Panc1 (cell line): ENCODE results near the gene FAM76A. TPM values are rescaled to one million over a fixed set of nuclear protein-coding genes. Genes with fewer than 3 reads are reported as not detected.

Experiments
- ATAC-seq: fragments of 200-7000 bp; cut with Tn5 transposase; 2 replicates; pipeline ENCODE4 v1.9.1; 2020; ENCODE audit warnings: mild to moderate bottlenecking, moderate library complexity
- BruUV-seq: library from RNA; stranded (reverse); fragments of 400-500 nt; replicated peaks from 2 replicates; lab custom pipeline; 2021; lab: Mats Ljungman, UMichigan
- CTCF ChIA-PET: fragments of 300-600 bp; sonication (Branson Sonifier 250); formaldehyde crosslinking; loops from one replicate; lab custom pipeline; 2022; ENCODE audit warnings: antibody characterized with exemption; lab: Charles Lee
- POLR2A ChIA-PET: fragments of 300-600 bp; sonication (Branson Sonifier 250); formaldehyde crosslinking; loops from one replicate; lab custom pipeline; 2022; ENCODE audit warnings: antibody characterized with exemption; lab: Charles Lee
- DNase-seq: peaks from one replicate; pipeline ENCODE4 v3.0.0-alpha.2; 2010; ENCODE audit warnings: low read depth, low spot score
- H3K27ac ChIP-seq: 2 replicates; pipeline ENCODE4 v1.5.1; 2011; ENCODE audit warnings: mild to moderate bottlenecking, low read length, inconsistent platforms
- H3K27me3 ChIP-seq: fragments of 200-500 bp; sonication (Bioruptor generic); 2 replicates; pipeline ENCODE4 v1.6.0; 2014; ENCODE audit warnings: low read length, inconsistent platforms; ENCODE audit not compliant: control insufficient read depth, insufficient read depth
- H3K36me3 ChIP-seq: fragments of 200-500 bp; sonication (Bioruptor generic); 2 replicates; pipeline ENCODE4 v1.5.1; 2014; ENCODE audit warnings: inconsistent platforms, mild to moderate bottlenecking, low read length, moderate library complexity; ENCODE audit not compliant: control insufficient read depth, insufficient read depth
- H3K4me1 ChIP-seq: 2 replicates; pipeline ENCODE4 v1.5.1; 2011; ENCODE audit warnings: inconsistent platforms, mild to moderate bottlenecking, low read length, moderate library complexity; ENCODE audit not compliant: control insufficient read depth, insufficient read depth
- H3K4me3 ChIP-seq, 2 experiments: 2 replicates each; pipeline ENCODE4 v1.5.1; 2011 to 2012; ENCODE audit warnings: low read depth in 2 of 2, low read length in 2 of 2, mild to moderate bottlenecking in 2 of 2, inconsistent platforms in 1 of 2, moderate library complexity in 1 of 2
- H3K9me3 ChIP-seq: fragments of 200-500 bp; sonication (Bioruptor generic); 2 replicates; pipeline ENCODE4 v1.5.1; 2014; ENCODE audit warnings: low read depth, mild to moderate bottlenecking, inconsistent platforms, low read length, moderate library complexity; ENCODE audit not compliant: control insufficient read depth, insufficient read depth
- POLR2AphosphoS5 ChIP-seq: IDR thresholded peaks from 2 replicates; pipeline ENCODE4 v1.6.1; 2012; ENCODE audit warnings: mild to moderate bottlenecking, low read depth, low read length, moderate library complexity
- SIN3A ChIP-seq: IDR thresholded peaks from 2 replicates; pipeline ENCODE4 v1.6.1; 2012; ENCODE audit warnings: low read depth, mild to moderate bottlenecking, low read length, moderate library complexity, borderline replicate concordance; ENCODE audit not compliant: insufficient read depth
- TCF7L2 ChIP-seq: IDR thresholded peaks from 2 replicates; pipeline ENCODE4 v1.6.1; 2011; ENCODE audit warnings: mild to moderate bottlenecking, low read depth, low read length, inconsistent platforms
- in situ Hi-C: cut with HindIII; loops from 2 replicates; pipeline ENCODE4 v1.10.0; 2016; ENCODE audit warnings: low sequenced_read_pairs, low pct_unique_long_range_greater_than_20kb
- intact Hi-C: fragments of 100-400 bp; cut with micrococcal nuclease; formaldehyde crosslinking; loops from one replicate; pipeline ENCODE4 v1.10.0; 2022; ENCODE audit not compliant: unreplicated experiment
- total RNA-seq: library from RNA; stranded (reverse); gene quantifications from one replicate; pipeline ENCODE4 v1.2.1, GENCODE V29; 2021; ENCODE audit not compliant: unreplicated experiment
- TF ChIP-seq, protein P1 (sequence below), 2 experiments: IDR thresholded peaks; 2 replicates each; pipeline ENCODE4 v1.6.1; 2011 to 2012; ENCODE audit warnings: low read depth in 2 of 2, control low read depth in 1 of 2, low read length in 1 of 2, mild to moderate bottlenecking in 1 of 2, moderate library complexity in 1 of 2; ENCODE audit not compliant: insufficient read depth in 1 of 2
- TF ChIP-seq, protein P2 (sequence below): fragments of 450-650 bp; IDR thresholded peaks from 2 replicates; pipeline ENCODE4 v1.5.1; 2017; ENCODE audit warnings: mild to moderate bottlenecking

FAM76A gene
- total RNA-seq, 1 experiment from 2014 or later, result 15.4 TPM

DNA sequence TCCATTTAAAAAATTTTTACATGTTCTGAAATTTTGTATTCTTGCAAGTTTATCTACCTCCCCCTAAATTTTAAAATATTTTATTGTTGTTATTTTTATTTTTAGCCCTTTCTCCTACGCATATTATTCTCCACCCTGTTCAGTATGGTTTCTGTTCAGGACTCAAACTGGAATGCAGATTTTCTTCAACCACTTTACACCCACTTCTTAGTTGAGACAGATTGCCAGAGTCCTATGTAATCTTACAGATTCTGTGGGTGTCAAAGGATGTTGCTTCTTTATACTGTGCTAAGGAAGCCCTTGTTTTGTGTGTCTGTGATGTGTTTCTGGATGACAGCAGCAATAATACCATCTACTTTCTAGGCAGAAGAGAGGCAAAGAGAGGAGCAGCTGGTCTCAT is 84.1 kb downstream of the FAM76A start:
- no peaks in the 10 kb centered on the region for H3K27me3 ChIP-seq
- in situ Hi-C loops, result no loop called here
- ChIA-PET CTCF (no interaction called here), POLR2A (interaction anchor here (0.7 kb wide), 1 partner anchor 749 kb away, joined by 18 read pairs; no protein-coding TSS in a partner anchor)
- no peaks in the 10 kb centered on the region for H3K9me3 ChIP-seq
- H3K36me3 ChIP-seq, result 0 out of 2 replicates have a peak, but pooled peaks cover 5% of the 10 kb centered on the region
- TF ChIP-seq, protein P1, sequence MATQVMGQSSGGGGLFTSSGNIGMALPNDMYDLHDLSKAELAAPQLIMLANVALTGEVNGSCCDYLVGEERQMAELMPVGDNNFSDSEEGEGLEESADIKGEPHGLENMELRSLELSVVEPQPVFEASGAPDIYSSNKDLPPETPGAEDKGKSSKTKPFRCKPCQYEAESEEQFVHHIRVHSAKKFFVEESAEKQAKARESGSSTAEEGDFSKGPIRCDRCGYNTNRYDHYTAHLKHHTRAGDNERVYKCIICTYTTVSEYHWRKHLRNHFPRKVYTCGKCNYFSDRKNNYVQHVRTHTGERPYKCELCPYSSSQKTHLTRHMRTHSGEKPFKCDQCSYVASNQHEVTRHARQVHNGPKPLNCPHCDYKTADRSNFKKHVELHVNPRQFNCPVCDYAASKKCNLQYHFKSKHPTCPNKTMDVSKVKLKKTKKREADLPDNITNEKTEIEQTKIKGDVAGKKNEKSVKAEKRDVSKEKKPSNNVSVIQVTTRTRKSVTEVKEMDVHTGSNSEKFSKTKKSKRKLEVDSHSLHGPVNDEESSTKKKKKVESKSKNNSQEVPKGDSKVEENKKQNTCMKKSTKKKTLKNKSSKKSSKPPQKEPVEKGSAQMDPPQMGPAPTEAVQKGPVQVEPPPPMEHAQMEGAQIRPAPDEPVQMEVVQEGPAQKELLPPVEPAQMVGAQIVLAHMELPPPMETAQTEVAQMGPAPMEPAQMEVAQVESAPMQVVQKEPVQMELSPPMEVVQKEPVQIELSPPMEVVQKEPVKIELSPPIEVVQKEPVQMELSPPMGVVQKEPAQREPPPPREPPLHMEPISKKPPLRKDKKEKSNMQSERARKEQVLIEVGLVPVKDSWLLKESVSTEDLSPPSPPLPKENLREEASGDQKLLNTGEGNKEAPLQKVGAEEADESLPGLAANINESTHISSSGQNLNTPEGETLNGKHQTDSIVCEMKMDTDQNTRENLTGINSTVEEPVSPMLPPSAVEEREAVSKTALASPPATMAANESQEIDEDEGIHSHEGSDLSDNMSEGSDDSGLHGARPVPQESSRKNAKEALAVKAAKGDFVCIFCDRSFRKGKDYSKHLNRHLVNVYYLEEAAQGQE (IDR thresholded peaks at IDR 0.05; ENCODE audit: insufficient read depth in 1 of 2, low read depth in 2 of 2, low read length in 1 of 2), result no peak
- TF ChIP-seq POLR2AphosphoS5 (no peak), SIN3A (no peak), TCF7L2 (no peak)
- TF ChIP-seq, protein P2, sequence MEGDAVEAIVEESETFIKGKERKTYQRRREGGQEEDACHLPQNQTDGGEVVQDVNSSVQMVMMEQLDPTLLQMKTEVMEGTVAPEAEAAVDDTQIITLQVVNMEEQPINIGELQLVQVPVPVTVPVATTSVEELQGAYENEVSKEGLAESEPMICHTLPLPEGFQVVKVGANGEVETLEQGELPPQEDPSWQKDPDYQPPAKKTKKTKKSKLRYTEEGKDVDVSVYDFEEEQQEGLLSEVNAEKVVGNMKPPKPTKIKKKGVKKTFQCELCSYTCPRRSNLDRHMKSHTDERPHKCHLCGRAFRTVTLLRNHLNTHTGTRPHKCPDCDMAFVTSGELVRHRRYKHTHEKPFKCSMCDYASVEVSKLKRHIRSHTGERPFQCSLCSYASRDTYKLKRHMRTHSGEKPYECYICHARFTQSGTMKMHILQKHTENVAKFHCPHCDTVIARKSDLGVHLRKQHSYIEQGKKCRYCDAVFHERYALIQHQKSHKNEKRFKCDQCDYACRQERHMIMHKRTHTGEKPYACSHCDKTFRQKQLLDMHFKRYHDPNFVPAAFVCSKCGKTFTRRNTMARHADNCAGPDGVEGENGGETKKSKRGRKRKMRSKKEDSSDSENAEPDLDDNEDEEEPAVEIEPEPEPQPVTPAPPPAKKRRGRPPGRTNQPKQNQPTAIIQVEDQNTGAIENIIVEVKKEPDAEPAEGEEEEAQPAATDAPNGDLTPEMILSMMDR, result no peak
- intact Hi-C loops, result no loop called here
- DNase-seq, result no peak
- ATAC-seq, result no peak
- no peak overlapping the region for H3K4me3 ChIP-seq
- no TSS peak for BruUV-seq
- no peak overlapping the region for H3K27ac ChIP-seq
- H3K4me1 ChIP-seq, result no peaks in the 10 kb centered on the region

DNA sequence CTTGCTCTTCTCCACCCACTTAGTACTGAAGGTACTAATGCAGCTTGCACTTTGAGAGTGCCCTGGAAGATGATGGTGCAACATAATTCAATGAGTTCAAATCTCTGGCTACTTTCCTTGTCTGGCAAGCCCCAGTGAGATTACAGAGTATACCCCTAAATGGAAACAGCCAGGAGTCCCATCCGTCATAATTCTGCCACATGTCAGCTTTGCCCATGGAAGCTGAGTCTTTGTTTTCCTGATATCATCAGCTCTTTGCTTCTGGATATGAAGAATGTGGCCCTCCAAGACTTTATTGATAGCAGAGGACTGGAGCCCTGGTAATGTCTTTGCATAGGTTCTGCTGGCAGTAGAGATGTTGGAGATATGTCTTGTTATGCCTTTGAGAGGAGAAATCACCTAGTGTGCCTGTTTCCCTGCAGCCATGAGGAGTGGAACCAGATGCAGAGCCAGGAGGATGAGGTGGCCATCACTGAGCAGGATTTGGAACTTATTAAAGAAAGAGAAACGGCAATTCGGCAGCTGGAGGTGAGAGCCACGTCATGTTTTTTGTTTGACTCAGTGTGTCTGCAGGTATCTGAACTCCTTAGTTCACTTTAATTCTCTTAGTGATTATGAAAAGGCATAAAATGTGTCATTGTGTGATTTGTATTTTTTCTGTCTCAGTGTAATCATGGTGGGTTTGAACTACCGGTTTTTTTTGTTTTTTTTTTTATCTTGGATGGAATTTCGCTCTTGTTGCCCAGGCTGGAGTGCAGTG is 86.2 kb downstream of the FAM76A start:
- no TSS peak for BruUV-seq
- Histone ChIP-seq H3K36me3 (no peaks in the 10 kb centered on the region), H3K27ac (no peak overlapping the region), H3K4me1 (no peaks in the 10 kb centered on the region), H3K9me3 (no peaks in the 10 kb centered on the region), H3K4me3 (no peak overlapping the region), H3K27me3 (no peaks in the 10 kb centered on the region)
- ATAC-seq (no peak), DNase-seq (no peak)
- intact Hi-C loops, result no loop called here
- in situ Hi-C loops, result no loop called here
- POLR2A ChIA-PET, result interaction anchor here (0.6 kb wide), 1 partner anchor 23 kb away, joined by 4 read pairs; no protein-coding TSS in a partner anchor
- CTCF ChIA-PET, result no interaction called here
- TF ChIP-seq, protein P2, result no peak
- TF ChIP-seq SIN3A (no peak), POLR2AphosphoS5 (no peak), TCF7L2 (no peak)
- TF ChIP-seq, protein P1 (IDR thresholded peaks at IDR 0.05; ENCODE audit: insufficient read depth in 1 of 2, low read depth in 2 of 2, low read length in 1 of 2), result no peak
